HepG2 (cell line): ENCODE results near the gene P2RY2. TPM values are rescaled to one million over a fixed set of nuclear protein-coding genes. Genes with fewer than 3 reads are reported as not detected.

Experiments
- ATAC-seq: fragments of 200-7000 bp; cut with Tn5 transposase; 3 replicates; pipeline ENCODE4 v1.9.1; 2020; ENCODE audit warnings: mild to moderate bottlenecking, moderate library complexity
- BruUV-seq: library from RNA; stranded (reverse); fragments of 400-500 nt; replicated peaks from 2 replicates; lab custom pipeline; 2021; lab: Mats Ljungman, UMichigan
- CTCF ChIA-PET: fragments of 300-600 bp; formaldehyde crosslinking; extraction: SDS; loops from one replicate; lab custom pipeline; 2021; ENCODE audit warnings: low total read pairs, inconsistent platforms, low intra/inter-chr PET ratio; lab: Yijun Ruan, JAX
- POLR2A ChIA-PET: fragments of 350-600 bp; sonication (Branson Sonifier 250); formaldehyde crosslinking; loops from one replicate; lab custom pipeline; 2020; ENCODE audit warnings: antibody characterized with exemption, inconsistent platforms; lab: Yijun Ruan, JAX
- DNase-seq: peaks from one replicate; pipeline ENCODE4 v3.0.0-alpha.2; 2015; ENCODE audit warnings: low spot score
- FAIRE-seq: peaks from 3 replicates; lab custom pipeline; 2011; peaks lifted over from hg19 to GRCh38; lab: Jason Lieb, UNC
- H2AFZ ChIP-seq: one replicate; pipeline ENCODE4 v1.6.1; 2011; ENCODE audit warnings: low read length, inconsistent platforms
- H3K27ac ChIP-seq: fragments of 300-600 bp; 3 replicates; pipeline ENCODE4 v1.8.0; 2011; ENCODE audit warnings: mixed run types, mild to moderate bottlenecking, mixed read lengths, low read length, inconsistent platforms; ENCODE audit not compliant: insufficient read depth; ENCODE audit errors: extremely low read length
- H3K27me3 ChIP-seq, 2 experiments: fragments of 200-600 bp in 1 of 2; 2 replicates in 1 of 2; 3 replicates in 1 of 2; pipeline versions ENCODE4 v1.6.0 to v1.8.0; 2011; ENCODE audit warnings: low read length in 2 of 2, mild to moderate bottlenecking in 2 of 2, moderate library complexity in 2 of 2, inconsistent platforms in 1 of 2; ENCODE audit not compliant: insufficient read depth in 2 of 2, control insufficient read depth in 1 of 2
- H3K36me3 ChIP-seq, 2 experiments: fragments of 200-600 bp in 1 of 2; replicated peaks in 1 of 2; 2 replicates in 1 of 2; 3 replicates in 1 of 2; pipeline versions ENCODE4 v1.5.1 to v1.8.0; 2011; ENCODE audit warnings: low read length in 2 of 2, inconsistent platforms in 1 of 2; ENCODE audit not compliant: insufficient read depth in 2 of 2, control insufficient read depth in 1 of 2
- H3K4me1 ChIP-seq: 2 replicates; pipeline ENCODE4 v1.5.1; 2012; ENCODE audit warnings: low read length, inconsistent platforms; ENCODE audit not compliant: insufficient read depth
- H3K4me2 ChIP-seq: 2 replicates; pipeline ENCODE4 v1.6.0; 2011; ENCODE audit warnings: low read depth, low read length, inconsistent platforms
- H3K4me3 ChIP-seq, 3 experiments: fragments of 200-600 bp in 1 of 3; sonication (generic), shearing (Covaris generic) in 1 of 3; replicated peaks in 1 of 3; 2 replicates each; pipeline ENCODE4 v1.5.1; 2011 to 2016; ENCODE audit warnings: low read length in 3 of 3, inconsistent platforms in 2 of 3, low read depth in 2 of 3, mild to moderate bottlenecking in 2 of 3, control low read depth in 1 of 3, mixed read lengths in 1 of 3; ENCODE audit not compliant: insufficient read depth in 1 of 3
- H3K79me2 ChIP-seq: one replicate; pipeline ENCODE4 v1.6.1; 2011; ENCODE audit warnings: low read length, inconsistent platforms; ENCODE audit not compliant: insufficient read depth
- H3K9ac ChIP-seq: 2 replicates; pipeline ENCODE4 v1.6.0; 2011; ENCODE audit warnings: mild to moderate bottlenecking, low read depth, low read length, inconsistent platforms; ENCODE audit not compliant: insufficient read depth
- H3K9me3 ChIP-seq: 2 replicates; pipeline ENCODE4 v1.5.1; 2012; ENCODE audit warnings: mild to moderate bottlenecking, low read length
- H4K20me1 ChIP-seq: 2 replicates; pipeline ENCODE4 v1.6.0; 2011; ENCODE audit warnings: inconsistent platforms, mild to moderate bottlenecking, low read length, moderate library complexity; ENCODE audit not compliant: insufficient read depth
- CSRNP2 ChIP-seq: sonication (generic); formaldehyde crosslinking; conservative IDR thresholded peaks from 2 replicates; pipeline ENCODE4 v1.8.0; 2022; ENCODE audit warnings: low read depth, missing genetic modification reagents
- REPIN1 ChIP-seq: sonication (generic); formaldehyde crosslinking; IDR thresholded peaks from 2 replicates; pipeline ENCODE4 v1.8.0; 2022; ENCODE audit warnings: missing genetic modification reagents, low read depth, mild to moderate bottlenecking, borderline replicate concordance
- ZNF629 ChIP-seq: sonication (generic); formaldehyde crosslinking; conservative IDR thresholded peaks from 2 replicates; pipeline ENCODE4 v1.5.0; 2020; ENCODE audit warnings: missing genetic modification reagents
- WGBS: methylation state at CpG from one replicate; pipeline ENCODE4 v1.1.6; 2017; ENCODE audit warnings: low lambda C conversion rate; 5-methylcytosine and 5-hydroxymethylcytosine counted together
- in situ Hi-C: cut with HindIII; loops from 2 replicates; pipeline ENCODE4 v1.10.0; 2017; ENCODE audit warnings: low pct_unique_long_range_greater_than_20kb; ENCODE audit not compliant: extremely low pct_ligation_motif_present
- intact Hi-C: fragments of 100-400 bp; cut with micrococcal nuclease; formaldehyde crosslinking; loops from one replicate; pipeline ENCODE4 v1.10.0; 2022; ENCODE audit not compliant: unreplicated experiment
- polyA plus RNA-seq, 8 experiments: library from polyadenylated mRNA; depleted of rRNA in 3 of 8; stranded (reverse) in 7 of 8; unstranded in 1 of 8; fragments of >200 nt; fragmentation: Illumina TruSeq in 4 of 8; extraction: Trizol in 4 of 8; gene quantifications; 2 replicates each; pipeline versions ENCODE4 v1.2.1 to v1.2.3, GENCODE V29; 2011 to 2016; ENCODE audit warnings: low read depth in 4 of 8, missing spikeins in 1 of 8, mixed read lengths in 1 of 8; ENCODE audit not compliant: insufficient read depth in 1 of 8
- total RNA-seq, 5 experiments: library from RNA; depleted of rRNA; stranded (reverse); fragments of >200 nt; fragmentation: Illumina TruSeq; extraction: Trizol; gene quantifications; 2 replicates each; pipeline ENCODE4 v1.2.3, GENCODE V29; 2016; ENCODE audit warnings: low read depth in 1 of 5

P2RY2 gene
- total and polyA plus RNA-seq, 2 of the 13 experiments (the other 11 are each of a cell fraction or from before 2014, with no cell fraction given) = 0.95 to 3.1 TPM

GRCh38 chr11:73258104-73259035, 40.3 kb downstream of the P2RY2 start:
- Histone ChIP-seq H3K9me3 (no peaks in the 10 kb centered on the region), H3K9ac (no peak overlapping the region), H3K4me3 (no peak overlapping the region), H3K27me3 (peaks cover 0 to 13% of the 10 kb centered on the region in 2 experiments; a peak in 2 of 5 replicates), H3K36me3 (no peaks in the 10 kb centered on the region), H3K27ac (no peak overlapping the region), H3K4me1 (peaks cover 11% of the 10 kb centered on the region), H2AFZ (no peak overlapping the region), H3K4me2 (no peak overlapping the region), H4K20me1 (no peaks in the 10 kb centered on the region), H3K79me2 (no peaks in the 10 kb centered on the region)
- BruUV-seq = no TSS peak
- ChIA-PET POLR2A (interaction anchor here (1.2 kb wide), 1 partner anchor 21 kb away, joined by 4 read pairs; no protein-coding TSS in a partner anchor), CTCF (no interaction called here)
- intact Hi-C loops = no loop called here
- no peak for FAIRE-seq
- WGBS = 52% methylated on average over 5 of the region's 7 CpGs
- DNase-seq = no peak
- no peak for TF ChIP-seq ZNF629 (CRISPR knock-in tag)
- TF ChIP-seq CSRNP2 (CRISPR knock-in tag) = no peak
- TF ChIP-seq REPIN1 (CRISPR knock-in tag) = no peak
- ATAC-seq = peak; percentile 40; the same call in 2 of the 3 replicates
- in situ Hi-C loops = no loop called here
